Esophagus squamous epithelium (tissue), 4 donors: ENCODE data around the gene ZNF687.

Experiments
- POLR2A ChIP-seq, 4 donors: fragments of 450-650 bp; IDR thresholded peaks; one replicate each; pipeline ENCODE4 v1.6.1; 2017; ENCODE audit warnings: antibody characterized with exemption in 4 of 4, mild to moderate bottlenecking in 4 of 4, moderate library complexity in 3 of 4
- TF ChIP-seq, protein P1 (sequence below), 6 experiments: fragments of 450-650 bp in 4 of 6; fragments of 200-600 bp in 2 of 6; sonication (generic) in 2 of 6; IDR thresholded peaks; one replicate each; pipeline ENCODE4 v1.5.1; 2016 to 2019; ENCODE audit warnings: antibody characterized with exemption in 6 of 6, mild to moderate bottlenecking in 4 of 6, moderate library complexity in 4 of 6

GRCh38 chr1:151293093-151293492, 11.0 kb downstream of the ZNF687 start:
- TF ChIP-seq, protein P1, sequence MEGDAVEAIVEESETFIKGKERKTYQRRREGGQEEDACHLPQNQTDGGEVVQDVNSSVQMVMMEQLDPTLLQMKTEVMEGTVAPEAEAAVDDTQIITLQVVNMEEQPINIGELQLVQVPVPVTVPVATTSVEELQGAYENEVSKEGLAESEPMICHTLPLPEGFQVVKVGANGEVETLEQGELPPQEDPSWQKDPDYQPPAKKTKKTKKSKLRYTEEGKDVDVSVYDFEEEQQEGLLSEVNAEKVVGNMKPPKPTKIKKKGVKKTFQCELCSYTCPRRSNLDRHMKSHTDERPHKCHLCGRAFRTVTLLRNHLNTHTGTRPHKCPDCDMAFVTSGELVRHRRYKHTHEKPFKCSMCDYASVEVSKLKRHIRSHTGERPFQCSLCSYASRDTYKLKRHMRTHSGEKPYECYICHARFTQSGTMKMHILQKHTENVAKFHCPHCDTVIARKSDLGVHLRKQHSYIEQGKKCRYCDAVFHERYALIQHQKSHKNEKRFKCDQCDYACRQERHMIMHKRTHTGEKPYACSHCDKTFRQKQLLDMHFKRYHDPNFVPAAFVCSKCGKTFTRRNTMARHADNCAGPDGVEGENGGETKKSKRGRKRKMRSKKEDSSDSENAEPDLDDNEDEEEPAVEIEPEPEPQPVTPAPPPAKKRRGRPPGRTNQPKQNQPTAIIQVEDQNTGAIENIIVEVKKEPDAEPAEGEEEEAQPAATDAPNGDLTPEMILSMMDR (IDR thresholded peaks at IDR 0.05): no peak
- TF ChIP-seq POLR2A (IDR thresholded peaks at IDR 0.05): no peak
